Measurements from ENCODE around the gene MZT2A.
"Not testable (repeated sequence)": the region's sequence is repeated elsewhere in the genome, so short reads cannot be mapped to it uniquely, and the experiment has no call there.

DNA sequence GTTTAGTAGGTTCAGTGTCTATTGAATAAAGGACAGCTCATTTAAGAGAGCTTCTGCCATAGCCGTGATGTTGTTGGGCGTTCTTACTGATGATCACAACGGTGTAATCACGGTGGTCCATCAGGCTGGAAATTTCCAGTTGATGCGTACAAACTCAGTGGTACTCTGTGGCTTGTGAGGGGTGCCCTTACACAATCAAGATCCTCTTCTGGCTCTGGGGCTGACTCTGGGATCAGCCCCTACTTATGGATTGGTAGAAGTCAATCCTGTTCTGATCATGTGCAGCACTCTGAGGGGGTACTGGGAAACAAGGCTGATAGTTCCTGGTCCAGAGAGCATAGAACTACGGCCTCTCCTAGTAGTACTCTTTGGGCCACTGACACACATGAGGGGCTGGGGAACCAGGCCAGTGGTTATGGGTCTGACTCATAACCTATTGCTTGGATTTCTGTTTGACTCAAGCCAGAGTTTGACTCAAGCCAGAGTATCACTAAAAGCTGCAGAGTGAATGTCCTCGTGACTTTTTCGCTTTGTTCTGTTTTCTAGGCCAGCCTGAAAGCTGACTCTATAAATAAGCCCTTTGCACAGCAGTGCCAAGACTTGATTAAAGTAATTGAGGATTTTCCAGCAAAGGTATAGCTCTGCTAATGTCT lies 6.2 kb upstream of the MZT2A start:
- TF ChIP-seq, protein P1, sequence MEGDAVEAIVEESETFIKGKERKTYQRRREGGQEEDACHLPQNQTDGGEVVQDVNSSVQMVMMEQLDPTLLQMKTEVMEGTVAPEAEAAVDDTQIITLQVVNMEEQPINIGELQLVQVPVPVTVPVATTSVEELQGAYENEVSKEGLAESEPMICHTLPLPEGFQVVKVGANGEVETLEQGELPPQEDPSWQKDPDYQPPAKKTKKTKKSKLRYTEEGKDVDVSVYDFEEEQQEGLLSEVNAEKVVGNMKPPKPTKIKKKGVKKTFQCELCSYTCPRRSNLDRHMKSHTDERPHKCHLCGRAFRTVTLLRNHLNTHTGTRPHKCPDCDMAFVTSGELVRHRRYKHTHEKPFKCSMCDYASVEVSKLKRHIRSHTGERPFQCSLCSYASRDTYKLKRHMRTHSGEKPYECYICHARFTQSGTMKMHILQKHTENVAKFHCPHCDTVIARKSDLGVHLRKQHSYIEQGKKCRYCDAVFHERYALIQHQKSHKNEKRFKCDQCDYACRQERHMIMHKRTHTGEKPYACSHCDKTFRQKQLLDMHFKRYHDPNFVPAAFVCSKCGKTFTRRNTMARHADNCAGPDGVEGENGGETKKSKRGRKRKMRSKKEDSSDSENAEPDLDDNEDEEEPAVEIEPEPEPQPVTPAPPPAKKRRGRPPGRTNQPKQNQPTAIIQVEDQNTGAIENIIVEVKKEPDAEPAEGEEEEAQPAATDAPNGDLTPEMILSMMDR (conservative IDR thresholded peaks at IDR 0.05; ENCODE audit: low read length) = not testable (repeated sequence)
- not testable (repeated sequence) for TF ChIP-seq EZH2phosphoT487 (IDR thresholded peaks at IDR 0.05; ENCODE audit: borderline replicate concordance, low read depth, low read length)

All from OCI-LY7 (cell line).